ENCODE data around the gene SEMA3E.
"Not testable (repeated sequence)": the region's sequence is repeated elsewhere in the genome, so short reads cannot be mapped to it uniquely, and the experiment has no call there.

The SEMA3E gene

DNA sequence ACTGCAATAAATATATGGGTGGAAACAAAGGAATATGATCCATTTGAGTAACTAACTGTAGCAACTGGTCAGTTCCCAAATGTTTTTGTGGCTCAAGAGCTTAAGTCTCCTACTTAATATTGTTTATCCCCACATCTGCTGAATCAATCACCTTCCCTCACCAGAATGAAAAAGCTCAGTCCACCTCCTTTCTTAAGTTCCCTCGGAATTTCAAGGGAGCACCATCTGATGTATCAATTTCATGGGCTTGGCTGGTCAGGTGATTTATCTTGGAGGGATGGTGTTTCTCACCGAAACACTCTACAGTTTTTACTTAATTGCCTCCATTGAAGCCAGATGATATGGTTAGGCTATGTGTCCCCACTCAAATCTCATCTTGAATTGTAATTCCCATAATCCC, 176.6 kb downstream of the SEMA3E start:
- no peak overlapping the region for H3K4me3 ChIP-seq (ENCODE audit: low read length)
- no peak for TF ChIP-seq ZNF274 (IDR thresholded peaks at IDR 0.05; ENCODE audit: low read depth, low read length)

GRCh38 chr7:83469491-83469890, 179.4 kb downstream of the SEMA3E start:
- H3K4me3 ChIP-seq (ENCODE audit: low read length), result no peak overlapping the region
- no peak for TF ChIP-seq ZNF274 (IDR thresholded peaks at IDR 0.05; ENCODE audit: low read depth, low read length)

DNA sequence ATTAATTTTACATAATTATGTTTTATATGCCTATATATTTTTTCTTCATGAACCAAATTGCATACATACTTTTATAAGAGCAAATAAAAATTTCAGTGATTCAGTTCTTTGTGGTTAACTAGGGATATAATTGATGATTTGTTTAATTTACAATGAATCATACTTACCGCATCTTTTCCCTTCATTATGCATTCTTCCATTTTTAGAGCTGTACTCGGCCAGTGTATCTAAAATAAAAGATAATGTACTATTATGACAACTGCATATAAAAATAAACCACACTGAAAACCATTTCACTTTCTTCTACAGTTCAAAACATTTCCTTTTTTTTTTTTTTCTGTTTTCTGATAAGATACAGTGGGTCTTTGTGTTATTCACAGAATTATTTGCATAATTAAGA, 179.9 kb downstream of the SEMA3E start:
- no peak overlapping the region for H3K4me3 ChIP-seq (ENCODE audit: low read length)
- TF ChIP-seq ZNF274 (IDR thresholded peaks at IDR 0.05; ENCODE audit: low read depth, low read length), result no peak

GRCh38 chr7:83468251-83468739, 180.6 kb downstream of the SEMA3E start:
- no peak overlapping the region for H3K4me3 ChIP-seq (ENCODE audit: low read length)
- TF ChIP-seq ZNF274 (IDR thresholded peaks at IDR 0.05; ENCODE audit: low read depth, low read length), result no peak

GRCh38 chr7:83467493-83467892, 181.4 kb downstream of the SEMA3E start:
- no peak for TF ChIP-seq ZNF274 (IDR thresholded peaks at IDR 0.05; ENCODE audit: low read depth, low read length)
- H3K4me3 ChIP-seq (ENCODE audit: low read length), result no peak overlapping the region

DNA sequence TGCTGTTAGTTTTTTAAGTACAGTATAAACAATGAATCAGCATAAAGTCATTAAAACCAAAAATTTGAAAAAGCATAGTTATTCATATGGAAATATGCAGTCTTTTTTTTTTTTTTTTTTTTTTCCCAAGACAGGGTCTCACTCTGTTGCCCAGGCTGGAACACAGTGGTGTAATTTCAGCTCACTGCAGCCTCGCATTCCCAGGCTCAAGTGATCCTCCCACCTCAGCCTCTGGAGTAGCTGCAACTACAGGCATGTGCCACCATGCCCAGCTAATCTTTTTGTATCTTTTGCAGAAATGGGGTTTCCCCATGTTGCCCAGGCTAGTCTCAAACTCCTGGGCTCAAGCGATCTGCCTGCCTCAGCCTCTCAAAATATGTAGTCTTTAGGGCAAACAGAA, 182.0 kb downstream of the SEMA3E start:
- H3K4me3 ChIP-seq (ENCODE audit: low read length), result no peak overlapping the region
- TF ChIP-seq ZNF274 (IDR thresholded peaks at IDR 0.05; ENCODE audit: low read depth, low read length), result no peak

- no peak for TF ChIP-seq ZNF274 (IDR thresholded peaks at IDR 0.05; ENCODE audit: low read depth, low read length)
Observed at GRCh38 chr7:83466187-83466923, 182.6 kb downstream of the SEMA3E start.

GRCh38 chr7:83465643-83466042, 183.3 kb downstream of the SEMA3E start:
- no peak overlapping the region for H3K4me3 ChIP-seq (ENCODE audit: low read length)
- TF ChIP-seq ZNF274 (IDR thresholded peaks at IDR 0.05; ENCODE audit: low read depth, low read length), result no peak

More at GRCh38 chr7:83466187-83466923, 182.6 kb downstream of the SEMA3E start:
- H3K4me3 ChIP-seq (ENCODE audit: low read length), result no peak overlapping the region

- H3K4me3 ChIP-seq (ENCODE audit: low read length), result not testable (repeated sequence)
Observed at GRCh38 chr7:83461820-83462219, 187.1 kb downstream of the SEMA3E start.

- not testable (repeated sequence) for H3K4me3 ChIP-seq (ENCODE audit: low read length)
Observed at GRCh38 chr7:83459930-83460653, 188.8 kb downstream of the SEMA3E start.

GRCh38 chr7:83459101-83459929, 189.6 kb downstream of the SEMA3E start:
- H3K4me3 ChIP-seq (ENCODE audit: low read length), result not testable (repeated sequence)

- TF ChIP-seq ZNF274 (IDR thresholded peaks at IDR 0.05; ENCODE audit: low read depth, low read length), result no peak
- no peak overlapping the region for H3K4me3 ChIP-seq (ENCODE audit: low read length)
Observed at GRCh38 chr7:83457022-83457892, 191.7 kb downstream of the SEMA3E start.

GRCh38 chr7:83456413-83456812, 192.5 kb downstream of the SEMA3E start:
- no peak for TF ChIP-seq ZNF274 (IDR thresholded peaks at IDR 0.05; ENCODE audit: low read depth, low read length)
- H3K4me3 ChIP-seq (ENCODE audit: low read length), result no peak overlapping the region

DNA sequence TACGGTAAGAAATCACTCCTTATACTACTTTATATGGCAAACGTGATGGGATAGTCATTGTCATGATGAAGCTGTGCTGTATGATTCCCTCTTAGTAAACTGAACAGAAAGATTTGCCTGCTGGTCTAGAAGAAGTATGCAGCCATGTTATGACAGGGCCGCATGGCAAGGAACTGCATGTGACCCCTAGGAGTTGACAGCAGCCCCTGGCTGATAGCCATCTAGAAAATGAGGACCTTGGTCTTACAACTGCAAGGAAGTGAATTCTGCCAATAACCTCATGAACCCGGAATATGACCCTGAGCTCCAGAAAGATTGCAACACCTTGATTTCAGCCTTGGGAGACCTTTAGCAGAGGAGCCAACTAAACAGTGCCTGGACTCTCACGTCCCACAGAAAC, 193.3 kb downstream of the SEMA3E start:
- TF ChIP-seq ZNF274 (IDR thresholded peaks at IDR 0.05; ENCODE audit: low read depth, low read length), result no peak
- H3K4me3 ChIP-seq (ENCODE audit: low read length), result no peak overlapping the region

Data from GM08714 (cell line).